GM12878 (cell line): ENCODE measurements around the gene PNPO. TPM values are rescaled to one million over a fixed set of nuclear protein-coding genes. Genes with fewer than 3 reads are reported as not detected.

Experiments
- ATAC-seq: fragments of 200-7000 bp; cut with Tn5 transposase; 3 replicates; pipeline ENCODE4 v1.9.1; 2020; ENCODE audit warnings: mild to moderate bottlenecking, moderate library complexity
- BruUV-seq: library from RNA; stranded (reverse); fragments of 400-500 nt; replicated peaks from 2 replicates; lab custom pipeline; 2021; lab: Mats Ljungman, UMichigan
- CTCF ChIA-PET: fragments of 300-600 bp; sonication (Branson Sonifier 250); formaldehyde crosslinking; extraction: SDS; loops from one replicate; lab custom pipeline; 2021; ENCODE audit warnings: inconsistent platforms; lab: Yijun Ruan, JAX
- POLR2A ChIA-PET: fragments of 350-600 bp; formaldehyde crosslinking; extraction: SDS; loops from one replicate; lab custom pipeline; 2021; ENCODE audit warnings: inconsistent platforms; lab: Charles Lee
- RAD21 ChIA-PET: fragments of 300-600 bp; sonication (Branson Sonifier 250); formaldehyde crosslinking; loops from one replicate; lab custom pipeline; 2023; ENCODE audit warnings: antibody characterized with exemption; ENCODE audit not compliant: unreplicated experiment; lab: Charles Lee
- SMC1A ChIA-PET: fragments of 300-600 bp; sonication (Branson Sonifier 250); formaldehyde crosslinking; loops from one replicate; lab custom pipeline; 2023; ENCODE audit not compliant: unreplicated experiment, uncharacterized antibody; lab: Charles Lee
- DNase-seq: peaks from one replicate; pipeline ENCODE4 v3.0.0-alpha.2; 2011; ENCODE audit warnings: low read depth, low spot score
- FAIRE-seq: peaks from 3 replicates; lab custom pipeline; 2011; peaks lifted over from hg19 to GRCh38; lab: Jason Lieb, UNC
- H2AFZ ChIP-seq: 2 replicates; pipeline ENCODE4 v1.6.0; 2011; ENCODE audit warnings: low read depth, low read length, control low read depth; ENCODE audit not compliant: control insufficient read depth
- H3K27ac ChIP-seq: 2 replicates; pipeline ENCODE4 v1.5.1; 2011; ENCODE audit warnings: control low read depth; ENCODE audit not compliant: control insufficient read depth, insufficient read depth
- H3K27me3 ChIP-seq, 2 experiments: replicated peaks in 1 of 2; 2 replicates each; pipeline versions ENCODE4 v1.6.0 to v1.6.1; 2011; ENCODE audit warnings: low read length in 1 of 2; ENCODE audit not compliant: control insufficient read depth in 2 of 2, insufficient read depth in 2 of 2
- H3K36me3 ChIP-seq, 2 experiments: 2 replicates each; pipeline ENCODE4 v1.5.1; 2011; ENCODE audit warnings: low read length in 1 of 2; ENCODE audit not compliant: control insufficient read depth in 2 of 2, insufficient read depth in 2 of 2
- H3K4me1 ChIP-seq: 2 replicates; pipeline ENCODE4 v1.6.1; 2011; ENCODE audit warnings: mild to moderate bottlenecking, low read length, moderate library complexity, mixed read lengths; ENCODE audit not compliant: control insufficient read depth, insufficient read depth
- H3K4me2 ChIP-seq: 2 replicates; pipeline ENCODE4 v1.6.0; 2011; ENCODE audit warnings: control low read depth; ENCODE audit not compliant: control insufficient read depth, insufficient read depth
- H3K4me3 ChIP-seq: fragments of 200-600 bp; sonication (generic); 2 replicates; pipeline ENCODE4 v1.5.1; 2016
- H3K79me2 ChIP-seq: 2 replicates; pipeline ENCODE4 v1.6.0; 2011; ENCODE audit warnings: low read length; ENCODE audit not compliant: control insufficient read depth, insufficient read depth
- H3K9ac ChIP-seq: 2 replicates; pipeline ENCODE4 v1.8.0; 2011; ENCODE audit warnings: low read length, control low read depth, mixed read lengths; ENCODE audit not compliant: control insufficient read depth, insufficient read depth
- H3K9me3 ChIP-seq: replicated peaks from 3 replicates; pipeline ENCODE4 v1.5.1; 2011; ENCODE audit warnings: mild to moderate bottlenecking, low read length; ENCODE audit not compliant: control insufficient read depth, insufficient read depth
- H4K20me1 ChIP-seq: 2 replicates; pipeline ENCODE4 v1.6.0; 2011; ENCODE audit not compliant: control insufficient read depth, insufficient read depth
- BMI1 ChIP-seq: fragments of 450-650 bp; IDR thresholded peaks from 2 replicates; pipeline ENCODE4 v1.6.1; 2016; ENCODE audit warnings: mild to moderate bottlenecking, moderate library complexity, borderline replicate concordance
- CREB1 ChIP-seq: IDR thresholded peaks from 2 replicates; pipeline ENCODE4 v1.6.1; 2012; ENCODE audit warnings: low read depth, mild to moderate bottlenecking, inconsistent platforms
- IKZF2 ChIP-seq, 2 experiments: fragments of 450-650 bp; IDR thresholded peaks; 2 replicates each; pipeline ENCODE4 v1.6.1; 2017; ENCODE audit warnings: mild to moderate bottlenecking in 2 of 2, moderate library complexity in 2 of 2
- IRF3 ChIP-seq: fragments of 450-650 bp; IDR thresholded peaks from 2 replicates; pipeline ENCODE4 v1.6.1; 2014; ENCODE audit warnings: mild to moderate bottlenecking
- LARP7 ChIP-seq: fragments of 450-650 bp; IDR thresholded peaks from 2 replicates; pipeline ENCODE4 v1.6.1; 2017; ENCODE audit warnings: mild to moderate bottlenecking
- NFIC ChIP-seq: IDR thresholded peaks from 2 replicates; pipeline ENCODE4 v1.6.1; 2012; ENCODE audit warnings: low read depth, mild to moderate bottlenecking, inconsistent platforms, low read length, moderate library complexity
- NKRF ChIP-seq: fragments of 450-650 bp; conservative IDR thresholded peaks from 2 replicates; pipeline ENCODE4 v1.6.1; 2017; ENCODE audit warnings: mild to moderate bottlenecking, moderate library complexity
- NR2C1 ChIP-seq: fragments of 450-650 bp; IDR thresholded peaks from 2 replicates; pipeline ENCODE4 v1.6.1; 2017; ENCODE audit warnings: antibody characterized with exemption, mild to moderate bottlenecking, moderate library complexity
- PBX3 ChIP-seq: IDR thresholded peaks from 2 replicates; pipeline ENCODE4 v1.6.1; 2011; ENCODE audit warnings: mild to moderate bottlenecking, low read depth, low read length, moderate library complexity; ENCODE audit not compliant: insufficient replicate concordance
- PKNOX1 ChIP-seq: fragments of 450-650 bp; IDR thresholded peaks from 2 replicates; pipeline ENCODE4 v1.6.1; 2016; ENCODE audit warnings: mild to moderate bottlenecking
- POLR2A ChIP-seq: IDR thresholded peaks from 2 replicates; pipeline ENCODE4 v1.6.1; 2011; ENCODE audit warnings: low read depth, mild to moderate bottlenecking, low read length
- RELB ChIP-seq: fragments of 450-650 bp; IDR thresholded peaks from 2 replicates; pipeline ENCODE4 v1.6.1; 2017; ENCODE audit warnings: low read depth, mild to moderate bottlenecking, moderate library complexity
- SMAD1 ChIP-seq: fragments of 450-650 bp; IDR thresholded peaks from 2 replicates; pipeline ENCODE4 v1.6.1; 2018; ENCODE audit warnings: mild to moderate bottlenecking, low read depth; ENCODE audit not compliant: partially characterized antibody
- SP1 ChIP-seq: IDR thresholded peaks from one replicate; pipeline ENCODE4 v1.6.1; 2011; ENCODE audit warnings: low read depth, low read length
- TARDBP ChIP-seq: IDR thresholded peaks from 2 replicates; pipeline ENCODE4 v1.6.1; 2016; ENCODE audit warnings: borderline replicate concordance
- TCF7 ChIP-seq: IDR thresholded peaks from 2 replicates; pipeline ENCODE4 v1.6.1; 2014; ENCODE audit warnings: antibody characterized with exemption, borderline replicate concordance
- ZBED1 ChIP-seq: IDR thresholded peaks from 2 replicates; pipeline ENCODE4 v1.6.1; 2016; ENCODE audit warnings: borderline replicate concordance
- WGBS: methylation state at CpG from one replicate; pipeline ENCODE4 v1.1.6; 2016; ENCODE audit warnings: low lambda C conversion rate; ENCODE audit not compliant: insufficient replicate concordance, insufficient coverage; ENCODE audit errors: missing lambda C conversion rate; 5-methylcytosine and 5-hydroxymethylcytosine counted together
- in situ Hi-C: fragments of 300-500 bp; cut with MboI; formaldehyde crosslinking; loops from 9 replicates; pipeline ENCODE4 v1.14.3; 2018; ENCODE audit warnings: mixed read lengths
- intact Hi-C: fragments of 100-400 bp; cut with micrococcal nuclease; formaldehyde crosslinking; loops from one replicate; pipeline ENCODE4 v1.14.2; 2022; ENCODE audit not compliant: unreplicated experiment
- polyA plus RNA-seq, 11 experiments: library from polyadenylated mRNA; depleted of rRNA in 4 of 11; unstranded in 6 of 11; stranded (reverse) in 5 of 11; fragments of >200 nt; fragmentation: Nextera tagmentation in 4 of 11; fragmentation: Illumina TruSeq in 1 of 11; extraction: Ambion mirVana in 4 of 11; extraction: Trizol in 1 of 11; gene quantifications; 1 replicate in 1 of 11; 2 replicates in 10 of 11; pipeline versions ENCODE4 v1.2.1 to v1.2.3, GENCODE V29; 2011 to 2016; ENCODE audit warnings: inconsistent platforms in 2 of 11, missing spikeins in 2 of 11, low read depth in 1 of 11
- total RNA-seq, 4 experiments: library from RNA; depleted of rRNA in 3 of 4; stranded (reverse); fragments of >200 nt in 3 of 4; fragmentation: Illumina TruSeq in 1 of 4; extraction: Trizol in 1 of 4; gene quantifications; 2 replicates each; pipeline versions ENCODE4 v1.2.1 to v1.2.3, GENCODE V29; 2013 to 2021

PNPO gene
- total and polyA plus RNA-seq, 10 of the 15 experiments (the other 5 are each of a cell fraction or from before 2014, with no cell fraction given), result 13.9 to 52.6 (median 37.3) TPM

GRCh38 chr17:47914306-47914948, 26.9 kb upstream of the PNPO start:
- CTCF ChIA-PET, result interaction anchor here (1.4 to 1.5 kb wide), 2 partner anchors 32 to 35 kb away, joined by 3 to 5 read pairs; no protein-coding TSS in a partner anchor
- 66% methylated on average over 4 of the region's 4 CpGs for WGBS

More at GRCh38 chr17:47914306-47914948, 26.9 kb upstream of the PNPO start:
- no peaks in the 10 kb centered on the region for H3K27me3 ChIP-seq
- POLR2A ChIA-PET, result no interaction called here
- peaks cover 3 to 6% of the 10 kb centered on the region in 2 experiments; a peak in 3 of 4 replicates for H3K36me3 ChIP-seq
- no peak overlapping the region for H3K9ac ChIP-seq
- no peaks in the 10 kb centered on the region for H3K4me1 ChIP-seq
- H3K4me2 ChIP-seq, result no peak overlapping the region
- H3K4me3 ChIP-seq, result no peak overlapping the region
- DNase-seq, result no peak
- TF ChIP-seq LARP7 (no peak), TCF7 (no peak), NR2C1 (no peak), POLR2A (no peak), SP1 (no peak), NKRF (no peak), PBX3 (no peak), SMAD1 (no peak), RELB (no peak), TARDBP (no peak), BMI1 (no peak), IKZF2 (IDR thresholded peaks at IDR 0.05) (no peak), ZBED1 (no peak), PKNOX1 (no peak), NFIC (no peak), CREB1 (no peak), IRF3 (no peak)
- TF ChIP-seq, all 136 proteins: peak for 0
- FAIRE-seq (no peak), ATAC-seq (no peak)
- BruUV-seq, result no TSS peak
- Histone ChIP-seq H2AFZ (no peak overlapping the region), H4K20me1 (no peaks in the 10 kb centered on the region; the same call in 1 of the 2 replicates), H3K79me2 (no peaks in the 10 kb centered on the region), H3K27ac (no peak overlapping the region), H3K9me3 (no peaks in the 10 kb centered on the region)
- ChIA-PET SMC1A (no interaction called here), RAD21 (no interaction called here)
- intact Hi-C loops, result no loop called here
- in situ Hi-C loops, result no loop called here
